ENCODE measurements around the gene SF3B6.

DNA sequence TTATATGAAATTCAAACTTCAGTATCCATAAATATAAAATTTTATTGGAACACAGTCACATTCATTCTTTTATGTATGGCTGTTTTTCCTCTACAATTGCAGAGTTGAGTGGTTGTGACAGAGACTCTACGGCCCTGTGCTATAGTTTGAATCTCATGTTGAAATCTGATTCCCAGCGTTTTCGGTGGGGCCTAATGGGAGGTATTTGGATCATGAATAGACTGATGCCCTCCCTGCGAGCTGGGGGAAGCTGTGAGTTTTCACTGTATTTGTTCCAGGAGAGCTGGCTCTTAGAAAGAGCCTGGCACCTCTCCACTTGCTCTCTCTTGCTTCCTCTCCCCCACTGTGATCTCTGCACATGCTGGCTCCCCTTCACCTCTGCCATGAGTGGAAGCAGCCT lies 45.3 kb upstream of the SF3B6 start:
- TF ChIP-seq, protein P1, sequence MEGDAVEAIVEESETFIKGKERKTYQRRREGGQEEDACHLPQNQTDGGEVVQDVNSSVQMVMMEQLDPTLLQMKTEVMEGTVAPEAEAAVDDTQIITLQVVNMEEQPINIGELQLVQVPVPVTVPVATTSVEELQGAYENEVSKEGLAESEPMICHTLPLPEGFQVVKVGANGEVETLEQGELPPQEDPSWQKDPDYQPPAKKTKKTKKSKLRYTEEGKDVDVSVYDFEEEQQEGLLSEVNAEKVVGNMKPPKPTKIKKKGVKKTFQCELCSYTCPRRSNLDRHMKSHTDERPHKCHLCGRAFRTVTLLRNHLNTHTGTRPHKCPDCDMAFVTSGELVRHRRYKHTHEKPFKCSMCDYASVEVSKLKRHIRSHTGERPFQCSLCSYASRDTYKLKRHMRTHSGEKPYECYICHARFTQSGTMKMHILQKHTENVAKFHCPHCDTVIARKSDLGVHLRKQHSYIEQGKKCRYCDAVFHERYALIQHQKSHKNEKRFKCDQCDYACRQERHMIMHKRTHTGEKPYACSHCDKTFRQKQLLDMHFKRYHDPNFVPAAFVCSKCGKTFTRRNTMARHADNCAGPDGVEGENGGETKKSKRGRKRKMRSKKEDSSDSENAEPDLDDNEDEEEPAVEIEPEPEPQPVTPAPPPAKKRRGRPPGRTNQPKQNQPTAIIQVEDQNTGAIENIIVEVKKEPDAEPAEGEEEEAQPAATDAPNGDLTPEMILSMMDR (conservative IDR thresholded peaks at IDR 0.05 in 1 of 2, IDR thresholded peaks at IDR 0.05 in 1 of 2; ENCODE audit: low read depth in 1 of 2, low read length in 2 of 2): no peak
- no peak for TF ChIP-seq EZH2 (IDR thresholded peaks at IDR 0.05; ENCODE audit: low read length, missing control alignments)

All from fibroblast of lung (primary cell).